Heart right ventricle (tissue), 16 donors: ENCODE results near the gene ITGA1. TPM values are rescaled to one million over a fixed set of nuclear protein-coding genes. Genes with fewer than 3 reads are reported as not detected.
A peak's percentile ranks its signal among the peaks of the same experiment; 100 is the strongest.

Experiments
- ATAC-seq, 8 donors: fragments of 200-7000 bp; cut with Tn5 transposase; one replicate each; pipeline ENCODE4 v1.9.1; 2020; ENCODE audit warnings: mild to moderate bottlenecking in 8 of 8, moderate library complexity in 8 of 8, moderate number of reproducible peaks in 1 of 8
- DNase-seq, 2 donors: peaks; one replicate each; pipeline ENCODE4 v3.0.0-alpha.2; 2020
- H3K27ac ChIP-seq, 10 donors: fragments of 200-600 bp; sonication (generic) in 2 of 10; one replicate each; pipeline versions ENCODE4 v1.5.0 to v1.8.0; 2020 to 2022; ENCODE audit warnings: mild to moderate bottlenecking in 3 of 10
- H3K27me3 ChIP-seq, 7 donors: fragments of 200-600 bp; one replicate each; pipeline ENCODE4 v1.8.0; 2021 to 2022; ENCODE audit warnings: mild to moderate bottlenecking in 2 of 7
- H3K36me3 ChIP-seq, 9 donors: fragments of 200-600 bp; sonication (generic) in 1 of 9; one replicate each; pipeline versions ENCODE4 v1.5.0 to v1.8.0; 2020 to 2022; ENCODE audit warnings: mild to moderate bottlenecking in 2 of 9
- H3K4me1 ChIP-seq, 9 donors: fragments of 200-600 bp; sonication (generic) in 1 of 9; one replicate each; pipeline versions ENCODE4 v1.5.0 to v1.8.0; 2020 to 2022; ENCODE audit warnings: mild to moderate bottlenecking in 4 of 9
- H3K4me3 ChIP-seq, 10 donors: fragments of 200-600 bp; sonication (generic) in 2 of 10; one replicate each; pipeline versions ENCODE4 v1.5.0 to v1.8.0; 2020 to 2022; ENCODE audit warnings: mild to moderate bottlenecking in 7 of 10, moderate library complexity in 2 of 10
- H3K9me3 ChIP-seq, 11 donors: fragments of 200-600 bp in 10 of 11; sonication (generic) in 2 of 11; one replicate each; pipeline versions ENCODE4 v1.5.0 to v1.8.0; 2013 to 2022; ENCODE audit warnings: mild to moderate bottlenecking in 2 of 11, control low read depth in 1 of 11, moderate library complexity in 1 of 11
- CTCF ChIP-seq, 9 donors: fragments of 200-600 bp; sonication (generic) in 2 of 9; IDR thresholded peaks; one replicate each; pipeline versions ENCODE4 v1.5.0 to v1.8.0; 2021 to 2022; ENCODE audit warnings: antibody characterized with exemption in 9 of 9, mild to moderate bottlenecking in 5 of 9, moderate library complexity in 1 of 9
- whole genome bisulfite sequencing, 2 donors: extraction: QIAGEN DNeasy Blood & Tissue Kit; methylation state at CpG; one replicate each; pipeline ENCODE4 v1.1.7; 2013; ENCODE audit warnings: inconsistent platforms in 1 of 2; 5-methylcytosine and 5-hydroxymethylcytosine counted together
- intact Hi-C, 10 donors: fragments of 100-400 bp; cut with DNase I; formaldehyde crosslinking; loops; one replicate each; pipeline versions ENCODE4 v1.11.1 to v1.14.2; 2022
- polyA plus RNA-seq, 2 donors: library from polyadenylated mRNA; stranded (reverse); fragments of 200-250 nt; gene quantifications; one replicate each; pipeline ENCODE4 v1.2.3, GENCODE V29; 2013
- total RNA-seq, 10 donors: library from RNA; stranded (reverse); fragmentation: NEBNext Ultra II Directional in 3 of 10; extraction: Animal tissue kit (Norgen Biotek cat#: 25700) in 3 of 10; gene quantifications; one replicate each; pipeline versions ENCODE4 v1.2.1 to v1.2.4, GENCODE V29; 2021 to 2023
- donor health status: Arrhythmogenic right ventricular cardiomyopathy.
- donor health status: ischemic (EF 13 %, LVEDD 7.1; RV severe dilation, severe dysfunction).
- donor health status: healthy with polysubstance abuse.
- donor health status: DM: no; HTN: yes; CAD: no.
- donor health status: DM: no; HTN: no; CAD: no.
- donor health status: ischemic (EF 25% LVEDD 6.9; RV normal size, moderate dysfunction).
- donor health status: ischemic (EF 25% LVEDD 5.7; RV mildly dilated, moderate dysfunction).
- donor health status: healthy.
- donor health status: DM: yes; HTN: yes; CAD: no.
- donor health status: Ischemic cardiomyopathy.
- donor health status: ischemic (EF 35%, LVEDD 5.7; RV mildly dilated, moderate dysfunction).
- donor health status: nonischemic (EF 11% LVEDD 7.7; RV severe dilation, severe dysfunction).
- donor health status: DM: yes; HTN: yes; CAD: no.
- donor health status: PGD.
- donor health status: ischemic (EF 29% LVEDD 5.4; RV normal size, mild dysfunction).
- donor health status: nonischemic (EF 23%, LVEDD 6.1; RV moderate dilation, normal function).

ITGA1 gene
- total and polyA plus RNA-seq, 12 donors = 7.7 to 48.2 (median 24.3) TPM

GRCh38 chr5:52758014-52758413 is 29.7 kb upstream of the ITGA1 start:
- Histone ChIP-seq H3K9me3 (no peaks in the 10 kb centered on the region), H3K27me3 (no peaks in the 10 kb centered on the region), H3K4me3 (no peak overlapping the region), H3K27ac (peak overlapping the region in 8 of 10 donors; percentile 44 to 79 (median 66)), H3K36me3 (no peaks in the 10 kb centered on the region), H3K4me1 (peaks cover 0 to 29% (median 6%) of the 10 kb centered on the region in 9 donors)
- peak in 6 of 8 donors; percentile 33 to 89 (median 61) for ATAC-seq
- TF ChIP-seq CTCF (IDR thresholded peaks at IDR 0.05) = no peak
- no peak for DNase-seq
- whole genome bisulfite sequencing, 2 donors = 69 to 79% methylated on average over 5 of the region's 5 CpGs
- intact Hi-C loops = no loop called here

- ATAC-seq = no peak
- DNase-seq = no peak
- 91 to 92% methylated on average over 1 of the region's 1 CpG for WGBS, 2 donors
- Histone ChIP-seq H3K9me3 (no peaks in the 10 kb centered on the region), H3K27me3 (no peaks in the 10 kb centered on the region), H3K36me3 (no peaks in the 10 kb centered on the region), H3K4me1 (peaks cover 0 to 29% (median 6%) of the 10 kb centered on the region in 9 donors), H3K27ac (peak overlapping the region in 5 of 10 donors; percentile 61 to 79 (median 69)), H3K4me3 (no peak overlapping the region)
- TF ChIP-seq CTCF (IDR thresholded peaks at IDR 0.05) = no peak
- intact Hi-C loops = no loop called here
Measured at GRCh38 chr5:52759331-52759730, 28.4 kb upstream of the ITGA1 start.

DNA sequence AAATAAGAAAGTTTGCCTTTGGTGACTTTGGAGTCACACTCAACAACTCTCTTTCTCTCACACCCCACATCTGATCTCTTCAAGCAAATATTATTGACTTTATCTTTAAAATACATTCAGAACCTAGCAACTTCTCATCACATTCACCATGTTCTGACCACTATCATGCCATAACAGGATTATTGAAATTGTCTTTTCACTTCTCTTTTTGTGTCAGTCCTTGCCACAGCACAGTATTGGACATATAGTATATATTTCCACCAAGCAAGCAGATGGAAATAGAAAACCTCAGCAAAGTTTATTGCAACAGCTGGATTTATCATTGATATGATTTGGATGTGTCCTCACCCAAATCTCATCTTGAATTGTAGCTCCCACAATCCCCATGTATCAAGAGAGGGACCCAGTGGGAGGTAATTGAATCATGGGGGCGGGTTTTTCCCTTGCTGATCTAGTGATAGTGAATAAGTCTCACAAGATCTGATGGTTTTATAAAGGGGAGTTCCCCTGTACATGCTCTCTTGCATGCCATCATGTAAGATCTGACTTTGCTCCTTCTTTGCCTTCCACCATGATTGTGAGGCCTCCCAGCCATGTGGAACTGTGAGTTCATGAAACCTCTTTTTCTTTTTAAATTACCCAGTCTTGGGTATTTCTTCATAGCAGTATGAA is 26.9 kb upstream of the ITGA1 start:
- peaks cover 0 to 5% (median 0%) of the 10 kb centered on the region in 11 donors for H3K9me3 ChIP-seq
- peaks cover 0 to 29% (median 6%) of the 10 kb centered on the region in 9 donors for H3K4me1 ChIP-seq
- intact Hi-C loops = no loop called here
- 82 to 88% methylated on average over 1 of the region's 1 CpG for WGBS, 2 donors
- H3K4me3 ChIP-seq = no peak overlapping the region
- H3K36me3 ChIP-seq = no peaks in the 10 kb centered on the region
- no peak for TF ChIP-seq CTCF (IDR thresholded peaks at IDR 0.05)
- DNase-seq (no peak), ATAC-seq (no peak)
- H3K27me3 ChIP-seq = no peaks in the 10 kb centered on the region
- no peak overlapping the region for H3K27ac ChIP-seq

- ATAC-seq (no peak), DNase-seq (no peak)
- peaks cover 0 to 5% (median 0%) of the 10 kb centered on the region in 11 donors for H3K9me3 ChIP-seq
- no peaks in the 10 kb centered on the region for H3K36me3 ChIP-seq
- H3K4me1 ChIP-seq = peaks cover 0 to 12% (median 6%) of the 10 kb centered on the region in 9 donors
- intact Hi-C loops = no loop called here
- TF ChIP-seq CTCF (IDR thresholded peaks at IDR 0.05) = no peak
- 95% methylated on average over 2 of the region's 2 CpGs for WGBS, 2 donors
- H3K27me3 ChIP-seq = no peaks in the 10 kb centered on the region
- no peak overlapping the region for H3K27ac ChIP-seq
- no peak overlapping the region for H3K4me3 ChIP-seq
Measured at GRCh38 chr5:52767217-52767743, 20.4 kb upstream of the ITGA1 start.
